ENCODE results near the gene RBMS3. TPM values are rescaled to one million over a fixed set of nuclear protein-coding genes. Genes with fewer than 3 reads are reported as not detected.
"Not testable (repeated sequence)": the region's sequence is repeated elsewhere in the genome, so short reads cannot be mapped to it uniquely, and the experiment has no call there.

Gene RBMS3
- total RNA-seq, 1 experiment from 2014 or later, result 6.5 TPM

DNA sequence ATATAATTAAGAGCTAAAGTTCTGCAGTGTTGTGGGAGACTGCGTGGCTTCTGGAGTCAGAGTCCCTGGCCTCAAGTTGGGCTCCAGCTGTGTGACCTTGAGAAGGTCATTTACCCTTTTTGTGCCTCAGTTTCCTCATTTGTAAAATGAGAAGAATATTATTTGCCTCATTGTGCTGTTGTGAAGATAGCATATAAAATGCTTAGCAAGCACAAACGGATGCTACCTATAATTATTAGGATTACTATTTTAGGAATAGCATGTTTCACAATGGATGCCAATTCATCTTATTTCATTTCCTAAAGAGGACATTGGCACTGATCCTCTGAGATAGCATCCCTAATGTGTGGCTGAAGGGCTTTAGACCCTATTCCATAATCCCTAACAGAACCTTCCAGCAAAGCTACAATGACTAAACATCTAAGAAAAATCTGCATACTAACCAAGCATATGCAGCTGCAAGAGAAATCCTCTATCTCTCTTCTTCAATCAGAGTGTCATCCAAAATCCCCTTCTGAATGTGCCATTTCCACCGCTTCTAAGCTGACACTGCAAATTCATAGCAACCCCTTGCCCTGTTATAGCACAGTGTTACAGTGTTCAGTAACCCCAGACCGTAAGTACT is 148.3 kb downstream of the RBMS3 start:
- no peak for DNase-seq (ENCODE audit: low spot score)

- DNase-seq (ENCODE audit: low spot score), result peak; percentile 9
Measured at GRCh38 chr3:29430558-29430971, 149.7 kb downstream of the RBMS3 start.

GRCh38 chr3:29436612-29437323 is 155.9 kb downstream of the RBMS3 start:
- no peak for DNase-seq (ENCODE audit: low spot score)

GRCh38 chr3:29438580-29438979 is 157.7 kb downstream of the RBMS3 start:
- DNase-seq (ENCODE audit: low spot score), result no peak

DNA sequence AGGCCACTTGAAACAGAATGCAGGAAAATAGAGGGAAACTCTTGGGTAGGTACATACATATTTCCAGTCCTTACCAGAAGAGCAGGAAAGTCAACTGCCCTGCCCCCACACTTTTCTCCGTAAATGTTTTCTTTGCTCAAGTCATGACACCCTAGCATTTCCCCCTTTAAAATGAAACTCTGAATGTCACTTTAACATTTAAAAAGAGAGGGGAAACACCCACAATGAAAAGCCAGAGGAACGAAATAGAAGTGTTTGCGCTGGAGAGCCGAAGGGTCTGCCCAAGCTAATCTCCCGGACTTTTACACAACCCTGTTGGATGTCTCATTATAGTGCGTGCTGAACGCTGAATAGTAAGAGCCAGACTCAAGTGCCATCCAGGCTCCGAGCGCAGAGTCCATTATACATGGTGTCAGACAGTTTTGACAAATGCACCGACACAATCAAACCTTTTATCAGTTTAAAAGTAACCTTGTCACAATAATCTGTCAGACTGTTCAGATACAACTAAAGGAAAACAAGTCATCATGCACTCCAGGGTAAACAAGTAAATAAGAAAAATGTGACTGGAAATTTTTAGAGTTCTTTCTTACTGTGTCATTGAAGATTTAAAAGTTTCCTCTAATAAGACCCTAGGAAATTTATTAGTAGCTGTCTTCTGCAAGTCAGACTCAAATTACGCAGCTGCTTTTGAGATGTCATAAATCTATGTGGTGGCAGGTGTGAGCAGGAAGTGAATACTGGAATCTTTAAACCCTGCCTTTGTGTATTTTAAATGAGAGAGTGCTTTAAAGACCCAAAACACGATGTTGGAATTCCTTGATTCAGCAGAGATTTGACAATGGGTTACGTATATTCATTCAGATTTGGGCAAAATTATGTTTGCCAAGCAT is 159.8 kb downstream of the RBMS3 start:
- DNase-seq (ENCODE audit: low spot score), result no peak

- DNase-seq (ENCODE audit: low spot score), result no peak
Measured at GRCh38 chr3:29441422-29441821, 160.6 kb downstream of the RBMS3 start.

GRCh38 chr3:29447946-29448627 is 167.2 kb downstream of the RBMS3 start:
- DNase-seq (ENCODE audit: low spot score), result no peak

- DNase-seq (ENCODE audit: low spot score), result no peak
Measured at GRCh38 chr3:29451920-29452319, 171.0 kb downstream of the RBMS3 start.

GRCh38 chr3:29452934-29453283 is 172.0 kb downstream of the RBMS3 start:
- DNase-seq (ENCODE audit: low spot score), result no peak

DNA sequence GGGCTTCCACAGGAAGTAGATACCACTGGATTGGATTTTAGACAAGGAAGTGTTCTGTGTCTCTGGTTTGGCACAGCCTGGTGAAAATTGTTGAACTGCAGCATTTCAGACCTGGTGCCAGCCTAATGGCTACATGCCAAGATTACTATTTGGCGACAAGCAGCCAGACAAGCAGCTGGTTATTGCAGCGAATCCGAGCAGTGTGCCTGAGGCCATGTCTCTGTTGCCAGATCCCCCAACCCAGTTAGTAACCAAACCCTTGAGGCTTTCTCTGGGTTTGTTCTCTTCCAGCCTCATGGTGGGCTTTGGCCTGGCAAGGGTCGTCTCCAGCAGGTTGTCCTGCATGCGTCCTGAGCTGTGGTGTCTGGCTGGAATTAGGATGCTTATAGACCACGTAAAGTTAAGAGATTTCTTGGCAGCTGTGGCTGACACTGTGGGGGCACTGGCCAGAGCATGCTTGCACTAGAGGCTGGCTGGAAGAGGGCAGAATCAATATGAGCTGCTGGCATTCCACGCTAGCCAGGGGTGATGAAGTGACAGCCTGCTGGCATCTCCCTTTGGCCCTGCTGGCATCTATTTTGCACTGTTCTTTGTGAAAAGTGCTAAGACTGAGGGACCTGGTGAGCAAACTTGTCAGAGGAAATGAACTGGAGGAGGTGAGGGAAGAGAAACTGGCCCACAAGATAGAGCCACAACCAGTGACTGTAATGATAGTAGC is 172.6 kb downstream of the RBMS3 start:
- peak; percentile 69 for DNase-seq (ENCODE audit: low spot score)

DNA sequence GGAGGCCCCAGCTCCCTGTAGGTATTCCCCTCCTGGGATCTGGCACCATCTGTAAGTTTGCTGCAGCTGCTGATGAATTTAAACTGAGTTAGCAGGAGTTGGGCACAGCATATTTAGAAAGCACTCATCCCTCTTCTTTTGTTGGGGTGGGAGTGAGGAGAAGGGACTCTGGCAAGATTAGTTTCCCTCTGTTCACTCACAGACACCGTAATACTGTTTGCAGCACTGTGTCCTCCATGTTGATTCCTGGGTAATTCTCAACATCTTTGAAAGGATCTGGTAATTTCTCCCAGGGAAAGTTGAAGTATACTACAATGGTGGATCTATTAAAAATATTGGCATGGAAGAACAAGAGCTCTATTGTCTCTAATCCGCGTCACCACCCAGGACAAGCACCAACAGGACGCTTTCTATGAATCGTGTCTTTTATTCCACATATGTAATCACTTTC is 173.3 kb downstream of the RBMS3 start:
- DNase-seq (ENCODE audit: low spot score), result no peak

GRCh38 chr3:29456901-29457300 is 176.0 kb downstream of the RBMS3 start:
- DNase-seq (ENCODE audit: low spot score), result no peak

DNA sequence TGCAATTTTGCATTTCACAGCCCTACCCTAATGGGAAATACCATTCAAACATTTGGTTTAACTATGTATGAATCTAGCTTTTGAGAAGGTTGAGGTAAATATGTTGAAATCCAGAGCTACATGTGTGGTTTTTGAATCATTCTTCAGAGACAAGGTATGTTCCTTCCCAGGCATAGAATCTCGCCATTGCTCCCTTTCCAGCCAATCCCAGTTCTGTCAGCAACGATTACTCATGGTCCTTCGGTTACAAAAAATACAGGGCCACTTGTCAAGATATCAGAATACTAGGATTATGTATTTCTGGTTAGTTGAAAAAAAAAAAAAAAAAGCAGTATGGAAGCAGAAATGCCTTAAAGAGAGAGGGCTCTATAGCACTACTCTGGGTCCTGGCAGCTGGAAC is 182.4 kb downstream of the RBMS3 start:
- no peak for DNase-seq (ENCODE audit: low spot score)

DNA sequence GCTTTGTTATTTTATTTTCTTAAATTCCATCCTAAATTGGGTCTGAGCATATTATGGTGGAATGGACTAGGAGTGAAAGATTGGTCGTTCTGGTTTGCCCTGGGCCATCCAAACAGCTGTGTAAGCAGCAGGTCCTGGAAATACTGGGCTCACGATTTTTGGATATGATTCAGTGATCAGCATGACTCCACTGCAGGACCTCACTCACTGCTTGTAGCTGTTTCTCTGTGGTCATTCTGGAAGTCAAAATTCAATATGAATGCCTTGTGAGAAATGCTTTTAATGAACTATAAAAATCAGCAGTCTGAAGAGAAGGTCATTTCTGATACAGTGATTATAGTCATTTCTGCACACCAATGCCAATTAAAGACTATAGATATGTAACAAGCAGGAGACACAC is 185.0 kb downstream of the RBMS3 start:
- no peak for DNase-seq (ENCODE audit: low spot score)

DNA sequence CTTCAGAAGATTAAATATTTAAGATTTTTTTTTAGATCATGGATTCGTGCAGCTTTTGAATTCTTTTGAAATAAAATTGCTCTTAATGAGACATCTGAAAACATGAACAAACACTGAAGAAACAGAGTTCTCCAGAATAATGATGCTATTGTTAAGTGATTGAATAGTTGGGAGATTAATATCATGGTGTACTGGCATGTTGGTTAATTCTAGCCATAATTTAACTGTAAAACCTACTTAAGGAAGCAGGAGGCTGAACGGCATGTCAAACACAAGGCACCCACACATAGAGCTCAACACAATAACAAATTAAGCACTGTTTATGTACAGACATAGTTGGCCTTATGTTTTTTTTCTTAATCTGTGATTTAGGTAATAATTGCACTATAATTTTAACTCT is 185.6 kb downstream of the RBMS3 start:
- no peak for DNase-seq (ENCODE audit: low spot score)

DNA sequence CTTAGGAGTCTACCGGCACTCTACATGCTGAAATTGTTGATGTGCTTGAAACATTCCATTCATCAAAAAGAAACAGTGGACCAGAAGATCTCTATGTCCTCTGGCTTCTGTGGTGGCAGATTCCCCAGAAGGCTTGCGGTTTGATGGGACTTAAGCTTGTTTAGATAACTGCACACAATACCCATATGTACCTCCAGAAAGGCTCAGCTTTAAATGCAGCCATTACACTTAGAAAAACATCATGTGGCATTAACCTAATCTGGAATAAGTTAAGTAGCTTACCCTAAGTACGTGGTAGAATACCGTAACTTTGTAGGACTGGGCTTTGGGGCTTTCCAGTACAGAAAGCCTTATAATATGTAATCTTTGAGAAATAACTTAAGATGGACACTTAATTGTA is 187.3 kb downstream of the RBMS3 start:
- DNase-seq (ENCODE audit: low spot score), result peak; percentile 13

GRCh38 chr3:29473481-29474170 is 192.8 kb downstream of the RBMS3 start:
- not testable (repeated sequence) for DNase-seq (ENCODE audit: low spot score)

DNA sequence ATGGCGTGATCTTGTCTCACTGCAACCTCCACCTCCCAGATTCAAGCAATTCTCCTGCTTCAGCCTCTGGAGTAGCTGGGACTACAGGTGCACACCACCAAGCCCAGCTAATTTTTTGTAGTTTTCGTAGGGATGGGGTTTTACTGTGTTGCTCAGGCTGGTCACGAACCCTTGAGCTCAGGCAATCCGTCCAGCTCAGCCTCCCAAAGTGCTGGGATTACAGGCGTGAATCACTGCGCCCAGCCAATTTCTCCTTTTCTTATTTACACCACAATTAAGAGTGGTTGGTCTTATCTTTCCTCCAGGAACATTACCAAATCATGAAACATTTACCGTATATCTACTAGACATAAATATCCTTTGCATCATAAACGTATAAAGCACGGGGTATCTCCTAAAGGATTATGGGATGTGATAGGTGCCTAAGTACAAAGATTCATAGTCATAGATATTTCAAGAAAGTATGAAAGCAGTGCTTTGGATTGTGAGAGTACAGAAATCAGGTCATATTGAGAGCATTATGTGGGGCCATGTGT is 194.5 kb downstream of the RBMS3 start:
- DNase-seq (ENCODE audit: low spot score), result no peak

DNA sequence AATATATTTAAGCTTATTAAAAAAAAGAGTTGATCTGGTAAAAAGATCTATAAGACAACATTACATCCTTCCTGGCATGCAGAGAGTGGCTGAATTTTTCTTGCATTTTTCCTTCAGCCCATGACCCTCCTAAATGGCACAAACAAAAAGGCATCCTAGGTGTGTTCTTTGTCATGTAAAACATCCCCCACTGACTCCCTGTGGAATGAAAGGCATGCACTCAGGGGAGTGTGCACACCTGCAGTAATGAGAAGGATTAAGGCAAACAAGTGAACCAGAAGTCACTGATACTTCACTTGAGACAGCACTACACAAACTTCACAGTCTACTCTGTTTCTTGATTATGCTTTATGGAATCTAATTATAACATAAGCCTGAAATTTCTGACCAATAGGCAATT is 195.0 kb downstream of the RBMS3 start:
- no peak for DNase-seq (ENCODE audit: low spot score)

DNA sequence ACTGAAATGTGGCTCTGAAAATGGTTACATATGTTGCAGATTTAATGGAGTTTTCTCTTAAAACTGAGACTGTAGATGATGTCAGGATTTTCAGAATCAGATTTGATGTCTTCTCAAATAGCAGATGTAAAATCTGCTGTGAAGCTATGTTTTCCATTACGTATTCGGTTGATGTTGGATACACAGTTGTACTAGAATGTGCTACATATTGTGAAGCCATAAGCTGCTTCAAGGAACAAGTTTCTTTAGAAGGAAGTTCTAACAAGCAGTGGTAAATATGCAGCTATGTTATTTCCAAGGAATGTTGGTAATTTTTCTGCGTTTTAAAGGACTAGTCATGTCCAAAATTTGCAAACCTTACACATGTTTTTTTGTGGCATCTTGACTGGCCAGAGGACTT is 197.7 kb downstream of the RBMS3 start:
- no peak for DNase-seq (ENCODE audit: low spot score)

GRCh38 chr3:29481249-29481648 is 200.4 kb downstream of the RBMS3 start:
- DNase-seq (ENCODE audit: low spot score), result no peak

Data from H4 (cell line).